ENCODE data around the gene ISX. TPM values are rescaled to one million over a fixed set of nuclear protein-coding genes. Genes with fewer than 3 reads are reported as not detected.

Gene ISX
- total RNA-seq, 2 experiments from 2014 or later, result not detected

GRCh38 chr22:35114131-35114980, 48.4 kb downstream of the ISX start:
- Mint-ChIP-seq H3K9me3 (no peaks in the 10 kb centered on the region), H3K36me3 (no peaks in the 10 kb centered on the region), H3K27ac (no peak overlapping the region), H3K27me3 (peaks cover 12% of the 10 kb centered on the region), H3K4me1 (no peaks in the 10 kb centered on the region), H3K4me3 (no peak overlapping the region)
- no peak for DNase-seq

DNA sequence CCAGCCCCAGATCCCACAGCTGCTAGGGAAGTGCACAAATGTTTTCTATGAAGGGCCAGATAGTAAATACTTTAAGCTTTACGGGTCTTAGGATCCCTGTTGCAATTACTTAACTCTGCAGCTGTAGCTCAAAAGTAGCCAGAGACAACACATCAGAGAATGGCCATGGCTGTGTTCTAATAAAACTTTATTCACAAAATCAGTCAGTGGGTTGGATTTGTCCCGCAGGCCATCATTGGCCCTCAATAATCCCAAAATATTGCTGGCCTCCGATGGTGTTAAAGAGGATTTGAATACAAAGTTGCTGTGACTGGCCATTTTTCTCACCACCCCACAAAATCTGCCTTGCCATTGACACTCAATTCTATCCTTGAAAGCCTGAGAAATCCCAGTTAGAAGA, 49.6 kb downstream of the ISX start:
- H3K9me3 Mint-ChIP-seq, result no peaks in the 10 kb centered on the region
- no peaks in the 10 kb centered on the region for H3K36me3 Mint-ChIP-seq
- no peak overlapping the region for H3K4me3 Mint-ChIP-seq
- no peak for DNase-seq
- H3K27ac Mint-ChIP-seq, result no peak overlapping the region
- no peaks in the 10 kb centered on the region for H3K4me1 Mint-ChIP-seq
- peaks cover 9% of the 10 kb centered on the region for H3K27me3 Mint-ChIP-seq

DNA sequence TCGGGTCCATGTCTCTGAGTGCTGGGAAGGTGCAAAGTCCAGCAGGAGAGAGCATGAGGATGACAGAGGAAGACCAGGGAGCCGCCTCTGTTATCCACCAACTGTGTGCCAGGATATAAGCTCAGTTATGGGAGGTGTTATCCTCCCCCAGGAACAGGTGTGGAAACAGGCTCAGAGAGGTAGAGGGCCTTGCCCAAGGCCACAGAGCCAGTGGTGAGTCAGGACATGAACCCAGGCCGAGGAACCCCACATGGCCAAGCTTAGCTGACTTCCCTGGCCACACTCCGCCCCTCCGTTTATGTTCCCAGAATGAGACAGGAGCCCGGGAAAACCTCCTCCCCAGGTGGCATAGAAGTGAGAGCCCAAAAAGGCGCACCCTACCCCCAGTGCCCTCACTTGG, 50.3 kb downstream of the ISX start:
- Mint-ChIP-seq H3K27ac (no peak overlapping the region), H3K4me1 (no peaks in the 10 kb centered on the region), H3K4me3 (no peak overlapping the region), H3K36me3 (no peaks in the 10 kb centered on the region), H3K9me3 (no peaks in the 10 kb centered on the region), H3K27me3 (peaks cover 4% of the 10 kb centered on the region)
- DNase-seq, result no peak

- Mint-ChIP-seq H3K27me3 (peaks cover 4% of the 10 kb centered on the region), H3K4me1 (no peaks in the 10 kb centered on the region), H3K9me3 (no peaks in the 10 kb centered on the region), H3K36me3 (no peaks in the 10 kb centered on the region), H3K27ac (no peak overlapping the region), H3K4me3 (no peak overlapping the region)
- DNase-seq, result no peak
Observed at GRCh38 chr22:35116817-35117216, 50.9 kb downstream of the ISX start.

DNA sequence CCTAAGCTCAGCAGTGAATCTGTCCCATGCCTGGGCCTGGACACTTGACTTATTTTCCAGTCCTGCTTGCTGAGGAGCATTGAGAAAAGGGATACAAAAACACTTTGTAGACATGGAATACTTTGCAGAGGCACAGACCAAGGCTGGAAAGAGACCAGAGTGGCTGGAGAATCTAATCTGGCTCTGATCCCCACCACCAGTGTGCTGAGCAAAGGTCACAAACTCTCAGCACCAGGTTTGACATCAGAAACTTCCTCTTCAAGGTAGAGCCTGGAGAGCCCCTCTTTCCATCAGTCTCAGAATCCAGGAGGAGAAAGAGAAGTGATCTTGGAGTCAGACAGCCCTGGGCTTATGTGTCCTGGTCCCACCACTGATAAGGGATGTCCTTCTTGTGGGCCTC, 53.5 kb downstream of the ISX start:
- Mint-ChIP-seq H3K4me3 (no peak overlapping the region), H3K27ac (no peak overlapping the region), H3K9me3 (no peaks in the 10 kb centered on the region), H3K36me3 (no peaks in the 10 kb centered on the region), H3K4me1 (no peaks in the 10 kb centered on the region), H3K27me3 (no peaks in the 10 kb centered on the region)
- DNase-seq, result no peak

DNA sequence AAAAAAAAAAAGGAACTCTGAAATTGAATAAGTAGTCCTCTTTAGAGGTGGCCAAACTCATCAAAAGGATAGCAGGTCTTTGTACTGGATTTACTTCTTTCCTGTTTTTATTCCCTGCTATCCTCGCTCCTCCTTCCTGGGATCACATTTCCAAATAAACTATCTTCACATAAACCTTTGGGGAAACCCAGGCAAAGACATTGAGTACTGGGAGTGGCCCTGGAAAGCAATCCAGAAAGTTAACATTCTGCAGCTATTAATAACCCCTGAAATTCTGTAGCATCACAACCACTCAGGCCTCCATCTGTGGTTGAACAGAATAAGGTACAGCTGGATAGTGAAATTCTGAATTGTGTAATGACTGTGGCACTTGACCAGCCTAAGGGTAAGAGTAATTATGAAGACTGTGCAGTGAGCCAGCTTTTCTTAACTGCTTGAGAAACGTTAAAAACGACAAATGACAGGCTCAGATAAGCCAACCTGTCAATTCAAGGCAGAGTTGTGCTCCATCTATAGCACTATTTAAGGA, 58.8 kb downstream of the ISX start:
- Mint-ChIP-seq H3K9me3 (no peaks in the 10 kb centered on the region), H3K4me1 (no peaks in the 10 kb centered on the region), H3K27ac (no peak overlapping the region), H3K36me3 (no peaks in the 10 kb centered on the region), H3K27me3 (no peaks in the 10 kb centered on the region), H3K4me3 (no peak overlapping the region)
- DNase-seq, result no peak

DNA sequence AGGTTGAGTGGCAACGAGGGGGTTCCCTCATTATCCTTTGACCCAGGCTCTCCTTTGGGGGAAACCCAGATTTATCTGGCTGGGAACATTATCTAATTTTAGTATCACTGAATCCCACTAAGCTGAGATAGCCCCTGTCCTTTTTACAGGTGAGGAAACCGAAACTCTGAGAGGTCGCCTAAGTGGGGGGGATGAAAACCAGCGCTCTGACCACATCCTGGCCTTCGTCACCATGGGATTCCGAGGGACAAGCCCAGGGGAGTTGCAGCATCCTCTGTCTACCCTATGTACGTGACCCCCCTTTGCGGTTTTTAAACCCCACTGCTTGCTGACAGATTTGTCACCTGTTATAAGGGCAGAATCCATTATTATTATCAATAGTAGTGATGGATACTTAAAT, 61.0 kb downstream of the ISX start:
- H3K4me3 Mint-ChIP-seq, result no peak overlapping the region
- no peaks in the 10 kb centered on the region for H3K36me3 Mint-ChIP-seq
- H3K4me1 Mint-ChIP-seq, result no peaks in the 10 kb centered on the region
- no peaks in the 10 kb centered on the region for H3K9me3 Mint-ChIP-seq
- peaks cover 5% of the 10 kb centered on the region for H3K27me3 Mint-ChIP-seq
- H3K27ac Mint-ChIP-seq, result no peak overlapping the region
- no peak for DNase-seq

DNA sequence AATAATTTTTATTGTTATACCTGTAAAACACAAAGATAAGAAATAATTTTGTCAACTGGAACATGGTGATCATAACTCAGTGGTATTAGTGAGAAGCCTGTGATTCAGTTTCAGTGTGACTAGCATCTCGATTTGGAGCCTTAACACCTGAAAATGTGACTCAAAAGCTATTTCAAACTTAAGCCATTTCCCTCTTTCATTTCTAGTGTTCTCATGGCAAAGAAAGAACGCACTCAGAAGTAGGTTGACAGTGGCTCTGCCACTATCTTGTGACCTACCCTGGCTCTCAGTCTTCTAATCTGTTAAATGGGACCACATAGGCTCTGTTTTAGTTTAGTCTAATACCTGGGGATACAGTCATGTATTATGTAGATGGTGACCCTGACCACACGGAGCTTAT, 62.7 kb downstream of the ISX start:
- Mint-ChIP-seq H3K9me3 (no peaks in the 10 kb centered on the region), H3K36me3 (no peaks in the 10 kb centered on the region), H3K27ac (no peak overlapping the region), H3K4me3 (no peak overlapping the region), H3K27me3 (peaks cover 15% of the 10 kb centered on the region), H3K4me1 (no peaks in the 10 kb centered on the region)
- no peak for DNase-seq

DNA sequence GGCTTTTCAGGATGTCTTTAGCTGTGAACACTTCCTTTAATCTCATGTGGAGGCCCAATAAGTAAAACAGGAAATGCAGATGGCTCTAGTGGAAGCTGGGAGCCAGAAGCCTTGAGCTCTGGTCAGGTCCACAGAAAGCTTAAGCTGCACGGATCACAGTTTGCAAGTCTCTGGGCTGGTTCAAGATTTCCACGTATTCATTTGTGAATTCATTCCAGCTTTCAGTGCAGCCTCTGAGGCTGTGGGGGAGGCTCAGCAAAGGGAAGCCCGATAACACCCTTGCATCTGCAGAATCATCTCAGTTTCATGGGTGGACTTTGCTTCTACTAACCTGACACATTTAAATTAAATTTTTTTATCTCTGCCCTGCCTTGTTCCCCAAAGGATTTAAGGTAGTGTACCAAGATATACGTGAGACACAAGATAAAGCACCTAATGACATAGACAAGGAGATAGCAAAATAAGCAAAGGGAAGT, 65.6 kb downstream of the ISX start:
- H3K9me3 Mint-ChIP-seq, result no peaks in the 10 kb centered on the region
- no peak for DNase-seq
- no peaks in the 10 kb centered on the region for H3K36me3 Mint-ChIP-seq
- H3K4me3 Mint-ChIP-seq, result no peak overlapping the region
- H3K27me3 Mint-ChIP-seq, result peaks cover 36% of the 10 kb centered on the region
- no peak overlapping the region for H3K27ac Mint-ChIP-seq
- peaks cover 2% of the 10 kb centered on the region for H3K4me1 Mint-ChIP-seq

DNA sequence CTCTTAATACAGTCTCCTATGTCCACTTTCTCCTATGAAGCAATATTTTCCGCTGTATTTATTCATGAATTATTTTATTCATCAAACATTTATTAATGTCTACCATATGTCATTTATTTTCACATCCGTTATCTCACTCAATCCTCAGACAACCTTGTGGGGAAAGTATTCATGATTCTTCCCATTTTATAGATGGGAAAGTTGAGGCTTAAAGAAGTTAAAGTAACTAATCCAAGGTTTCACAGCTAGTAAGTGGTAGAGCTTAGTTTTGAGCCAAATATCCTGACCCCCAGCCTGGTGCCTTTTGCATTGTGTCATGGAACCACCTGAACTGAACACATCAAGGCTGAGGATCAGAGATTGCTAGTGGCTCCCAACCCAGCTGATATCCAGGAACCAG, 66.6 kb downstream of the ISX start:
- Mint-ChIP-seq H3K27me3 (peaks cover 43% of the 10 kb centered on the region), H3K9me3 (no peaks in the 10 kb centered on the region), H3K27ac (no peak overlapping the region), H3K4me3 (no peak overlapping the region), H3K36me3 (no peaks in the 10 kb centered on the region), H3K4me1 (peaks cover 2% of the 10 kb centered on the region)
- no peak for DNase-seq

- peaks cover 2% of the 10 kb centered on the region for H3K4me1 Mint-ChIP-seq
- no peaks in the 10 kb centered on the region for H3K36me3 Mint-ChIP-seq
- H3K4me3 Mint-ChIP-seq, result no peak overlapping the region
- peaks cover 43% of the 10 kb centered on the region for H3K27me3 Mint-ChIP-seq
- no peaks in the 10 kb centered on the region for H3K9me3 Mint-ChIP-seq
- no peak overlapping the region for H3K27ac Mint-ChIP-seq
- no peak for DNase-seq
Observed at GRCh38 chr22:35133702-35134380, 67.9 kb downstream of the ISX start.

DNA sequence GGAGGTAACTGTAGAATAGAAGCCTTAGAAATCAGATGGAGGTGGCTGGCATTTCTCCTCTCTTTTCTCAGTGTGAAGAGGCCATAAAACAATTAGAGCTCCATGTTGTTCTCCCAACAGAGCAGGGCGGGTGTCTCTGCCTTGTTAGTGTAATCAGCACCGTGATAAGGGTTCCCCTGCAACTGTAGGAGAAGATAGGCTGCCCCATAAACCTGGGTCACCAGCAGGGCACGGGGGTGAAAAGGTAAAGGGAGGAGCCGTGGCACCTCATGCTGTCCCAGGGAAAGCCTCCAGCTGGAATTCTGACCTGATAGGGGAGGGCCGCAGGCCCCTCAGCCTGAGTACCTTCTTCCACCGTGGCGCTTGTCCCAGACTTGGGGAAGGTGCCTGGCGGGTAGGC, 68.7 kb downstream of the ISX start:
- no peaks in the 10 kb centered on the region for H3K9me3 Mint-ChIP-seq
- peaks cover 43% of the 10 kb centered on the region for H3K27me3 Mint-ChIP-seq
- no peak overlapping the region for H3K27ac Mint-ChIP-seq
- H3K36me3 Mint-ChIP-seq, result no peaks in the 10 kb centered on the region
- no peak overlapping the region for H3K4me3 Mint-ChIP-seq
- H3K4me1 Mint-ChIP-seq, result peaks cover 2% of the 10 kb centered on the region
- DNase-seq, result no peak

- DNase-seq, result no peak
- H3K36me3 Mint-ChIP-seq, result no peaks in the 10 kb centered on the region
- H3K27me3 Mint-ChIP-seq, result peaks cover 43% of the 10 kb centered on the region
- peaks cover 2% of the 10 kb centered on the region for H3K4me1 Mint-ChIP-seq
- no peak overlapping the region for H3K27ac Mint-ChIP-seq
- H3K4me3 Mint-ChIP-seq, result no peak overlapping the region
- no peaks in the 10 kb centered on the region for H3K9me3 Mint-ChIP-seq
Observed at GRCh38 chr22:35135165-35135564, 69.2 kb downstream of the ISX start.

All from activated naive CD8-positive, alpha-beta T cell treated with anti-CD3 and anti-CD28 coated beads for 36 hours (primary cell).